GM10847 (cell line): ENCODE data around the gene NUP62.

Source experiments
- POLR2A ChIP-seq: IDR thresholded peaks from 2 replicates; pipeline ENCODE4 v1.6.1; 2011; ENCODE audit not compliant: insufficient read length; ENCODE audit errors: extremely low read depth

The NUP62 gene

GRCh38 chr19:49952906-49953305 lies 23.6 kb upstream of the NUP62 start:
- no peak for TF ChIP-seq POLR2A

- TF ChIP-seq POLR2A, result no peak
These were observed 23.2 kb upstream of the NUP62 start for GRCh38 chr19:49952479-49952836.

- TF ChIP-seq POLR2A, result no peak
These were observed 22.6 kb upstream of the NUP62 start for GRCh38 chr19:49951806-49952478.

GRCh38 chr19:49950956-49951526 lies 21.7 kb upstream of the NUP62 start:
- no peak for TF ChIP-seq POLR2A

- no peak for TF ChIP-seq POLR2A
These were observed 21.3 kb upstream of the NUP62 start for GRCh38 chr19:49950590-49950948.

GRCh38 chr19:49949742-49950589 lies 20.7 kb upstream of the NUP62 start:
- no peak for TF ChIP-seq POLR2A

GRCh38 chr19:49946415-49946814 lies 17.1 kb upstream of the NUP62 start:
- TF ChIP-seq POLR2A, result no peak

GRCh38 chr19:49940482-49940791 lies 11.1 kb upstream of the NUP62 start:
- no peak for TF ChIP-seq POLR2A

GRCh38 chr19:49939721-49940481 lies 10.6 kb upstream of the NUP62 start:
- TF ChIP-seq POLR2A, result no peak

GRCh38 chr19:49938662-49939061 lies 9.4 kb upstream of the NUP62 start:
- TF ChIP-seq POLR2A, result no peak

GRCh38 chr19:49937750-49938381 lies 8.6 kb upstream of the NUP62 start:
- TF ChIP-seq POLR2A, result no peak

- TF ChIP-seq POLR2A, result no peak
These were observed 7.2 kb upstream of the NUP62 start for GRCh38 chr19:49936549-49936948.

GRCh38 chr19:49933643-49934042 lies 4.3 kb upstream of the NUP62 start:
- no peak for TF ChIP-seq POLR2A

GRCh38 chr19:49932731-49933131 lies 3.4 kb upstream of the NUP62 start:
- no peak for TF ChIP-seq POLR2A

- TF ChIP-seq POLR2A, result no peak
These were observed 2.7 kb upstream of the NUP62 start for GRCh38 chr19:49932041-49932451.
